ENCODE data around the gene HS6ST1.

GRCh38 chr2:128309280-128310093 is 9.2 kb downstream of the HS6ST1 start:
- TF ChIP-seq, protein P1, sequence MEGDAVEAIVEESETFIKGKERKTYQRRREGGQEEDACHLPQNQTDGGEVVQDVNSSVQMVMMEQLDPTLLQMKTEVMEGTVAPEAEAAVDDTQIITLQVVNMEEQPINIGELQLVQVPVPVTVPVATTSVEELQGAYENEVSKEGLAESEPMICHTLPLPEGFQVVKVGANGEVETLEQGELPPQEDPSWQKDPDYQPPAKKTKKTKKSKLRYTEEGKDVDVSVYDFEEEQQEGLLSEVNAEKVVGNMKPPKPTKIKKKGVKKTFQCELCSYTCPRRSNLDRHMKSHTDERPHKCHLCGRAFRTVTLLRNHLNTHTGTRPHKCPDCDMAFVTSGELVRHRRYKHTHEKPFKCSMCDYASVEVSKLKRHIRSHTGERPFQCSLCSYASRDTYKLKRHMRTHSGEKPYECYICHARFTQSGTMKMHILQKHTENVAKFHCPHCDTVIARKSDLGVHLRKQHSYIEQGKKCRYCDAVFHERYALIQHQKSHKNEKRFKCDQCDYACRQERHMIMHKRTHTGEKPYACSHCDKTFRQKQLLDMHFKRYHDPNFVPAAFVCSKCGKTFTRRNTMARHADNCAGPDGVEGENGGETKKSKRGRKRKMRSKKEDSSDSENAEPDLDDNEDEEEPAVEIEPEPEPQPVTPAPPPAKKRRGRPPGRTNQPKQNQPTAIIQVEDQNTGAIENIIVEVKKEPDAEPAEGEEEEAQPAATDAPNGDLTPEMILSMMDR (IDR thresholded peaks at IDR 0.05; ENCODE audit: borderline replicate concordance, extremely low read depth, low read length, poor library complexity, severe bottlenecking), result no peak
- TF ChIP-seq EZH2 (IDR thresholded peaks at IDR 0.05; ENCODE audit: borderline replicate concordance, low read depth, low read length, severe bottlenecking), result no peak
